ENCODE results near the gene MED23. TPM values are rescaled to one million over a fixed set of nuclear protein-coding genes. Genes with fewer than 3 reads are reported as not detected.
A peak's percentile ranks its signal among the peaks of the same experiment; 100 is the strongest.

MED23 gene
- total RNA-seq, 2 donors from 2014 or later: 37.4 to 44.5 TPM

DNA sequence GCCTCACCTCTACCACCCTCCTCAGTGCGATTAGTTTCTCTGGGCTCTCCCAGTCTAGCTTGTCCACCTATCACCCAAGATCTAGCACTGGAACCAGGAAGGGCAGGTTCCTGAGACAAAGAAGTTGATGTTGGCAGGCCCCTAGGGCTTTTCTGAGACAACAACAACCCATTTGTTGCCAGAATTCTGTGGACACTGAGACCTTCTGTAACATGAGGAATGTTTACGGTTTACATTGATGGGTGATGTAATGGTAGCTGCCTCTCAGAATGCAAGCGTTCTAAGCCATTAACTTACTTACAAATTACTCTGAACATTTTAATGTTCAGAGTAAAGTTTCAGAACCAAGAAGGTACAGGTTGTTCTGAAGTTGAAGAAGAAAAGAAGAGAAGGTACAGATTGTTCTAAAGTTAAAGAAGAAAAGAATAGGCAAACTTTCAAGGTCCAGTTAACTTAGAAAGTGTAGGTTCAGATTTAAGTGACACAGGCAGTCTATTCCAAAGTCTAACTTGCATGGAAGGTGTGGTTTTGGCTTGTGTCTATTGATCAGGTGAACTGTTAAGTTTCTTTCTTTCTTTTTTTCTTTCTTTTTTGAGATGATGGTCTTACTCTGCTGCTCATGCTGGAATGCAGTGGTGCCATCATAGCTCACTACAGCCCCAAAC is 3.7 kb upstream of the MED23 start:
- DNase-seq (ENCODE audit: low spot score): no peak
- Mint-ChIP-seq H3K27ac (no peak overlapping the region), H3K4me1 (ENCODE audit: low read depth in 2 of 2) (peaks cover 14 to 26% of the 10 kb centered on the region in 2 donors), H3K36me3 (no peaks in the 10 kb centered on the region), H3K9me3 (no peaks in the 10 kb centered on the region), H3K4me3 (no peak overlapping the region), H3K27me3 (no peaks in the 10 kb centered on the region)
- no peak for ATAC-seq

DNA sequence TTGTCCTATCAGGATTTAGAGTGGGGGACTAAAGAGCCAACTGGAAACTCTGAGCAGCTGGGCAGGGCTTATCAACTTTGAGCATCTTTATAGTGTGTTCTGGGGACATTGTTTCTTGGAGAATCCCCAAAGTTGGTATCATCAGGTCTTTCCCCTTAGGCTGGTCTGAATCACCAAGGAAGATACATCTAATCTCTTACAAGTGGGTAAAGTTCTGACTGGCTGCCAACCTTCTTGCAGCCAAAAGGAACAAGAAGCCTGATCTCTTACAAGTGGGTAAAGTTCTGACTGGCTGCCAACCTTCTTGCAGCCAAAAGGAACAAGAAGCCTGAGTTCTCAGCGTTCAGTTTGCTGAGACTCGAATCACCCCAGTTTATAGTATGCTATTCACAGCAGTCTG is 1.6 kb upstream of the MED23 start:
- H3K27ac Mint-ChIP-seq: peak overlapping the region; percentile 82 to 99
- H3K4me1 Mint-ChIP-seq (ENCODE audit: low read depth in 2 of 2): peaks cover 14 to 34% of the 10 kb centered on the region in 2 donors
- H3K36me3 Mint-ChIP-seq: no peaks in the 10 kb centered on the region
- H3K9me3 Mint-ChIP-seq: no peaks in the 10 kb centered on the region
- DNase-seq (ENCODE audit: low spot score) (no peak), ATAC-seq (no peak)
- H3K27me3 Mint-ChIP-seq: no peaks in the 10 kb centered on the region
- peak overlapping the region; percentile 93 for H3K4me3 Mint-ChIP-seq

DNA sequence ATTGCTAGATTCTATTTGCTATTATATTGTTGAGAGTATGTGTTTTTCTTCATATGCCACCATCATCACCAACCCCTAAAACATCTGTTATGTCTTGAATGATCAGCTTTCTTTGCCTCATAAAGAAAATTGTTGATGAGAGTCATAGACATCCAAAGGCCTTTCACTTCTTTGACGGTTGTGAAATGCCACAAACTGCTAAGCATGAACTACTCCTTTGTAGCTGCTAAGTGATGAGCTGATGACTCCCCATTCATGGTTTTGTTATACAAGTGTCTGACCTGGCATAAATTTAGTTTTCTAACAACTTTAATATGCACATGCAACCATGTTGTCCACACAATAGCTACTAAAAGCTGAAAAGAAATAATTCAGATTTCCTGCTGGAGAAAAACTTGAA is 684 bp upstream of the MED23 start:
- ATAC-seq (peak in 1 of 2 donors; percentile 37), DNase-seq (ENCODE audit: low spot score) (no peak)
- Mint-ChIP-seq H3K36me3 (no peaks in the 10 kb centered on the region), H3K4me1 (ENCODE audit: low read depth in 2 of 2) (peaks cover 14 to 34% of the 10 kb centered on the region in 2 donors), H3K9me3 (no peaks in the 10 kb centered on the region), H3K27me3 (no peaks in the 10 kb centered on the region), H3K27ac (peak overlapping the region; percentile 82 to 99), H3K4me3 (peak overlapping the region; percentile 93)

DNA sequence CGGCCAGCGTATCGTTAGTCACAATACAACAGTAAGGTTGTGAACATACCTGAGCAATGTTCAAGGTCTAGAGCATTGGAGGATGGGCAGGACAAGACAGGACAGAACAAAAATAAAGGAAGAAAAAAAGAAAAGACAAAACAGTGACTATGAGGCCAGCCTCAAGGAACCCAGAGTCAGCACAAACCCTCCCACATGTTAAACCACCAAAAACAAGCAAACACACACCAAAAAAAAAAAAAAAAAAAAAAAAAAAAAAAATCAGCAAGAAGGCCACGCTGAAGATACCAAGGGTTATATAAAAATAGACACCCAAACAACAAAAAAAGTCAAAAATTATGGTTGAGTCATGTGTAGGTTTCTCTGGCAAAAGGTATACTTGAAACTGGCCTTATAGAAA is 12.8 kb downstream of the MED23 start:
- H3K4me1 Mint-ChIP-seq (ENCODE audit: low read depth in 2 of 2): no peaks in the 10 kb centered on the region
- no peaks in the 10 kb centered on the region for H3K27me3 Mint-ChIP-seq
- H3K36me3 Mint-ChIP-seq: peaks cover 18% of the 10 kb centered on the region
- H3K9me3 Mint-ChIP-seq: no peaks in the 10 kb centered on the region
- ATAC-seq (no peak), DNase-seq (ENCODE audit: low spot score) (no peak)
- H3K4me3 Mint-ChIP-seq: no peak overlapping the region
- H3K27ac Mint-ChIP-seq: no peak overlapping the region

DNA sequence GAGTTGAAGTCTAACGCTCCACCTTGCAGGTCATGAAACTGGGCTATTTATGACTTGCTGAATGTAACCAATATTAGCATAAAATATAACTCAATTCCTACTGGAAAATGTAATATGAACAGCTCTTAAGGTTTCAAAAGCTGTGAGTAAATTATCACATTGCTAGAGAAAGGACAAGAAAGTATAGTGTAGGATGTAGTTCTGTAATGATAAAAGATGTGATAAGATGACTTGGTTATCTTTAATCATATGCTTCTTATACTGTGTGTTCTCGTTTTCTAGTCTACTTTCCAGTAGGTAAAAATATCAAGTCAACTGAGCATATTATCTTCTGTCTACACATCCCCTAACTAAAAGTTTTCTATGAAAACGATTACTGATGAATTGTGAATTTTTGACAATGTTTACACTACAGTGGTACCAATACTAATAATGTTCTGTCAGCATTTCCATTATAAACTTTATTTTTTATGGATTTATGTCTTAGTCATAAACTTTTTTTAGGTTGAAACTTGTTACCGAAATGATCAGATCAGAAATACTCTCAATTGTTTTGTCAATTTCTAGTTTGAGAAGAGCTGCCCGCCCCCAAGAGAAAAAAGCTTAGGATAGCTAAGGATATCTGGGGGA is 14.6 kb downstream of the MED23 start:
- Mint-ChIP-seq H3K9me3 (no peaks in the 10 kb centered on the region), H3K4me1 (ENCODE audit: low read depth in 2 of 2) (no peaks in the 10 kb centered on the region), H3K27ac (no peak overlapping the region), H3K27me3 (no peaks in the 10 kb centered on the region), H3K4me3 (no peak overlapping the region), H3K36me3 (peaks cover 19% of the 10 kb centered on the region)
- ATAC-seq (no peak), DNase-seq (ENCODE audit: low spot score) (no peak)

DNA sequence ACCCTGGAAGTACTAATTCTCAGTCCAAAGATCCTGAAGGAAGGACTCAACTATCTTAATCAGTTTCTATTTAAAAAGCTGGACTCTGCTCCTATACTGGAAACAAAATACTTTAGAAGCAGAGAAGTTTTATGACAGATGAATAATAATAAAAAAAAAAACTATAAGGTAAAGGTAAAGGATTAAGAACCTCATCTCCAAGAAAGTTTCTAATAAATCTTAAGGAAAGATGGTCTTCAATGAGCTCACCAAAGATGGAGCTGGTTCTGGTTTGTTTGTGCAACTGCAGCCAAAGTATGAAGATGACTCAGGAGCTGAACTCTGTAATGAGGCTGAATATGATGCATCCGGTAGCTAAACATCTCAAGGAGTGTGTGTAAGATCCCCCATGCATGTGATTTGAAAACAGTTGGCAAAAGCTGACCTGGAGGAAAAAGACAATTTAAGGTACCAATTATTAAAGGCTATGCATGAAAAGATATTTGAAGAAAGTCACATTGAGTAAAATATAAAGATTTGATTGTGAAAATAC is 25.2 kb downstream of the MED23 start:
- Mint-ChIP-seq H3K4me3 (no peak overlapping the region), H3K4me1 (ENCODE audit: low read depth in 2 of 2) (no peaks in the 10 kb centered on the region), H3K27ac (no peak overlapping the region), H3K27me3 (no peaks in the 10 kb centered on the region), H3K9me3 (no peaks in the 10 kb centered on the region), H3K36me3 (peaks cover 27% of the 10 kb centered on the region)
- ATAC-seq (no peak), DNase-seq (ENCODE audit: low spot score) (no peak)

DNA sequence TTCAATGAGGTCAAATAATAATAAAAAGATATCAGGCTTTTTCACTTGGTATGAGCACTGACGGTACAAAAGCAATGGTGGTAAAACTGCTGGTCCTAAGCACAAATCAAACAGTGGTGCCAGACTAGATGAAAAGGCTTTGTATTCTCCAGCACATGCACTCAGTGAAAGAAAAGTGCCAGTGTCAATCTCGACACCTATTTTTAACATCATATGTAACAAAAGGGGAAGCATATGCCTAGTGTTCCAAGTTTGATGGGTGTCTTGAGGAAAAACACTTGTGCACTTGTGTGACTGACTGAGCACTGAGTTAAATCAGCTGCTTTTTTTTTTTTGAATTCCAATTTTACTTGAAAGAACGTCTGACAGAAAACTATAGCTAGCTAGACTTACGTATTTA is 27.3 kb downstream of the MED23 start:
- Mint-ChIP-seq H3K4me3 (no peak overlapping the region), H3K27me3 (no peaks in the 10 kb centered on the region), H3K4me1 (ENCODE audit: low read depth in 2 of 2) (no peaks in the 10 kb centered on the region), H3K9me3 (no peaks in the 10 kb centered on the region), H3K36me3 (peaks cover 26% of the 10 kb centered on the region), H3K27ac (no peak overlapping the region)
- DNase-seq (ENCODE audit: low spot score): no peak
- no peak for ATAC-seq

DNA sequence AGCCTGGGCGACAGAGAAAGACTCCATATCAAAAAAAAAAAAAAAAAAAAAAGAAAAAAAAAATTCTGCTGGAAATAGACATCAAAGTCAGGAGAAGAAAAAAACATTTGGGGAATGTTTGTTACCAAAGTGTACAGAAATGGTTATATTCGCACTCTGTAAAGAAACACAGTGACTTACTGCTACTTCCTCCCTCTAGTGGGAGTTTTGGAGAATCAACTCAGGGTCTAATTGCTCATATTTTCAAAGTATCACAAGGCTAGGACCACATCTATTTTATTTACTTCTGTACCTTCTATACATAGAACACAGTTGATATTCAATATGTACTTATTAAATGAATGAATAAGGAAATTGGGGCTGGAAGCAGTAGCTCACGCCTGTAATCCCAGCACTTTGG is 30.6 kb downstream of the MED23 start:
- H3K27me3 Mint-ChIP-seq: no peaks in the 10 kb centered on the region
- H3K27ac Mint-ChIP-seq: no peak overlapping the region
- peaks cover 29% of the 10 kb centered on the region for H3K36me3 Mint-ChIP-seq
- no peak overlapping the region for H3K4me3 Mint-ChIP-seq
- no peaks in the 10 kb centered on the region for H3K9me3 Mint-ChIP-seq
- ATAC-seq (no peak), DNase-seq (ENCODE audit: low spot score) (no peak)
- H3K4me1 Mint-ChIP-seq (ENCODE audit: low read depth in 2 of 2): no peaks in the 10 kb centered on the region

DNA sequence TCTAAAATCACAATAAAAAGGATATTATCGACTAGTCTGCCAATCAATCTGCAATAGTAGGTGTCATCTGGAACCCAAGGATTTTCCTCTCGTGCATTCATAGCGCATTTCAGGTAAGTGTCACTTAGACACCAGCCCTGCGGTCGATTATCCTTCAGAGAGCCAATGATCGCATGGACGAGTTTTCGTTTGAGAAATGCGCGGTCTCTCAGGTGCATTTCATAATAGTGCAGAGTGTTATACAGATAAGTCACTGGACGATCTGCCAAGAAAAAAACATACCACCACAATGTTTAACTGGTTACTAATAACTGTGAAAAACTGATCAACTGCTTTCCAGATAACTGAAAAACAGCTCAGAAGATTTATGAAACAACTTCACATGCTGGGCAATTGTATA is 34.0 kb downstream of the MED23 start:
- Mint-ChIP-seq H3K9me3 (no peaks in the 10 kb centered on the region), H3K27ac (no peak overlapping the region), H3K27me3 (no peaks in the 10 kb centered on the region), H3K36me3 (peaks cover 30% of the 10 kb centered on the region), H3K4me1 (ENCODE audit: low read depth in 2 of 2) (no peaks in the 10 kb centered on the region), H3K4me3 (no peak overlapping the region)
- DNase-seq (ENCODE audit: low spot score) (no peak), ATAC-seq (no peak)

DNA sequence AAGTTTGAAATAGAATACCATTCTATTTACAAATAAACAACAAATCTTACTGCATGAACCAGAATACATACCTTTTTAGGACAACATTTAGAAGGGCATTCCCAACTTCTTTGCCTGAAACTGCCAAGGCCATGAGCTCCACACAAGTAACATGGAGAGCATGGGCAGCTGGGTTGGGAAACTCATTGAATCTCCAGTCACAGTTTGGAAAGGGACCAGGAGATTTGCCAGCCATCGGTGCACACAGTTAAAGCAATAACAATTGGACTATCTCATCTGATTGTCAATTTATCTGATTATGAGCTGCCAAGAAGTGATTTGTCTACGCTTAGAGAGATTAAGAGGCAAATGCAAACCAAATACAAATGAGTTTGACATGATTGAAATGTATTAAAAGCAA is 35.1 kb downstream of the MED23 start:
- peaks cover 32% of the 10 kb centered on the region for H3K36me3 Mint-ChIP-seq
- no peaks in the 10 kb centered on the region for H3K4me1 Mint-ChIP-seq (ENCODE audit: low read depth in 2 of 2)
- ATAC-seq (no peak), DNase-seq (ENCODE audit: low spot score) (no peak)
- no peak overlapping the region for H3K27ac Mint-ChIP-seq
- H3K9me3 Mint-ChIP-seq: no peaks in the 10 kb centered on the region
- no peak overlapping the region for H3K4me3 Mint-ChIP-seq
- no peaks in the 10 kb centered on the region for H3K27me3 Mint-ChIP-seq

DNA sequence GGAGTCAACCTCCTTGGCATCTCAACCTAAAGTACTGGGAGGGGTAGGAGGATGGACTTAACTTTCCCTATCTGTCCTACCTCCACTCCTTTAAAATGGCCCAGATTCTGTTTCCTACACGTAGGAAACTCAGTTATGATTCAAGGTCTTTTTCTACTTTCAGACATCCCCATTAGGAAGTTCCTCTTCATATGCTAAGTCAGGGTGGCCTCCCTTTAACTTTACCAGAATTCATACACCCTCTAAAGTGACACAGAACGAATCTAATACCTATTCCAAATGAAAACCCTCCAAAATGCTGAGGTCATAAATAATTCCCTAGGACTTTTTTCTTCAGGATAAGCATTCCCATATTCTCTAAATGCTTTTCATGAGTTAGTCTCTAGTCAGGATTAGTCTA is 39.4 kb downstream of the MED23 start:
- H3K27ac Mint-ChIP-seq: no peak overlapping the region
- no peaks in the 10 kb centered on the region for H3K27me3 Mint-ChIP-seq
- no peak overlapping the region for H3K4me3 Mint-ChIP-seq
- DNase-seq (ENCODE audit: low spot score): no peak
- H3K36me3 Mint-ChIP-seq: peaks cover 20% of the 10 kb centered on the region
- no peaks in the 10 kb centered on the region for H3K9me3 Mint-ChIP-seq
- peaks cover 0 to 3% of the 10 kb centered on the region in 2 donors for H3K4me1 Mint-ChIP-seq (ENCODE audit: low read depth in 2 of 2)
- no peak for ATAC-seq

DNA sequence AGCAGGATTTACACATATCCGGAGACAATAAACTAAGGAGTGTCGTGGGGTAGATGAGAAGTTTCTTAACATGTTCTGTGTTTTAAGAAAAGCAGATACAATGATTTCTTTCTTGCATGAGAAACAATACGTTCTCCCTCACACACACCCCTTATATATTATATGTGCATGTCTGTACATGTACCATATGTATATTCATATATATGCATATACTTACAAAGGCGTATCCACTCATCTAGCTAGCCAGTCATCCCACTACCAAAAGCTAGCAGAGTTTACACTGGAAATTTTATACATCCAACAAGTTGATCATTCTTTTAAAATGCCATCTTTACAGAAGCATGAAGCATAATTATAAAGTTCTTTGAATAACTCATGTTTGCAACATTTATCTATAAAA is 40.1 kb downstream of the MED23 start:
- no peak for DNase-seq (ENCODE audit: low spot score)
- H3K36me3 Mint-ChIP-seq: peaks cover 20% of the 10 kb centered on the region
- H3K27ac Mint-ChIP-seq: no peak overlapping the region
- H3K9me3 Mint-ChIP-seq: no peaks in the 10 kb centered on the region
- peaks cover 0 to 3% of the 10 kb centered on the region in 2 donors for H3K4me1 Mint-ChIP-seq (ENCODE audit: low read depth in 2 of 2)
- no peak overlapping the region for H3K4me3 Mint-ChIP-seq
- H3K27me3 Mint-ChIP-seq: no peaks in the 10 kb centered on the region
- ATAC-seq: no peak

DNA sequence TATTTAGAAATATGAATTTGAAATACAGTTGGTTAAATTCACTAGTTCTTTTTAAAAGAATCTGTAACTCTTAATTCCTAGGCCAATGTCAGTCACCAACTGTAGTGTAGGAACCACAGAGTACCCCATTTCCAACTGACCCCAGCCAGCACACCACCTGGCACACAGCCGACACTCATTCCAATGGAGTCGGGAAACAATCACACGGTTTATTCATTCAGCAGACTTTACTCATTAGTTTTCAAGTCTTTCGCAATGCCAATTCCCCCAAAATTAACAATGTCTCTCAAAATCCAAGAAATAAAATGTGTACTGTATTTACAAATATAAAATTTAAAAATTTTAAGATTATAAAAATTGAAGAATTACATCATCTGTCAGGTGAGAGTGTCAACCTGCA is 41.5 kb downstream of the MED23 start:
- DNase-seq (ENCODE audit: low spot score): no peak

DNA sequence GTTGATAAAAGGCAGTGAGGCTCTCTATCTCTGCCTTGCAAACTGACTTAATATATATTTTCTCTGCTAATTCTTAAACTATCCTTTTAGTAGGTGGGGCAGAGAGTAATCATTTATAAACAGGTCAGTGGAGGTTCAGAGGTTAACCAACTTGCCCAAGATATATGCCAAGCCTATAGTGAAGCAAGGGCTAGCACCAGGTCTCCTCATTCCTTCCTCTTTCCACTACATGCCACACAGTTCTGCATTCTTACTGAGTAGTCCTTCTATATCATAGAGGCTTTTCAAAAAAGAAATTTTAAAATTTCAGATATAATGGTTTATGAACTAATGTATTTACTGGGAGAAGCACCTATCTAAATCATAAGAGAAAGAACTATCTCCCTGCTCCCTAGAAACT is 46.5 kb downstream of the MED23 start:
- H3K36me3 Mint-ChIP-seq: no peaks in the 10 kb centered on the region
- no peak overlapping the region for H3K27ac Mint-ChIP-seq
- no peaks in the 10 kb centered on the region for H3K9me3 Mint-ChIP-seq
- DNase-seq (ENCODE audit: low spot score): no peak
- no peak overlapping the region for H3K4me3 Mint-ChIP-seq
- H3K4me1 Mint-ChIP-seq (ENCODE audit: low read depth in 2 of 2): peaks cover 0 to 3% of the 10 kb centered on the region in 2 donors
- no peaks in the 10 kb centered on the region for H3K27me3 Mint-ChIP-seq
- no peak for ATAC-seq

More for the DNA sequence above, 41.5 kb downstream of the MED23 start:
- Mint-ChIP-seq H3K9me3 (no peaks in the 10 kb centered on the region), H3K36me3 (peaks cover 20% of the 10 kb centered on the region), H3K4me3 (no peak overlapping the region), H3K27ac (no peak overlapping the region), H3K4me1 (ENCODE audit: low read depth in 2 of 2) (peaks cover 0 to 3% of the 10 kb centered on the region in 2 donors), H3K27me3 (no peaks in the 10 kb centered on the region)
- no peak for ATAC-seq
